Stimulated activated memory B cell treated with anti-CD40 and anti-IgM and Interleukin-4, amounts not matched to agents 10 μg/mL and 1 μg/mL and 100 μg/mL, for 72 hours (primary cell): Measurements from ENCODE around the gene FBXW2.
A peak's percentile ranks its signal among the peaks of the same experiment; 100 is the strongest.

Experiments
- ATAC-seq: fragments of 150-1000 bp; cut with Tn5 transposase; 2 replicates; pipeline ENCODE4 v1.10.0; 2021
- H3K27ac Mint-ChIP-seq: one replicate; pipeline ENCODE4 v1.8.0; 2022; ENCODE audit warnings: mild to moderate bottlenecking, mixed read lengths
- H3K27me3 Mint-ChIP-seq: one replicate; pipeline ENCODE4 v1.8.0; 2022; ENCODE audit warnings: mixed read lengths
- H3K36me3 Mint-ChIP-seq: one replicate; pipeline ENCODE4 v1.8.0; 2022; ENCODE audit warnings: mixed read lengths
- H3K4me1 Mint-ChIP-seq: one replicate; pipeline ENCODE4 v1.8.0; 2022; ENCODE audit warnings: mixed read lengths
- H3K4me3 Mint-ChIP-seq: one replicate; pipeline ENCODE4 v1.8.0; 2022; ENCODE audit warnings: mild to moderate bottlenecking, moderate library complexity, mixed read lengths
- H3K9me3 Mint-ChIP-seq: one replicate; pipeline ENCODE4 v1.8.0; 2022; ENCODE audit warnings: mixed read lengths

Gene FBXW2

DNA sequence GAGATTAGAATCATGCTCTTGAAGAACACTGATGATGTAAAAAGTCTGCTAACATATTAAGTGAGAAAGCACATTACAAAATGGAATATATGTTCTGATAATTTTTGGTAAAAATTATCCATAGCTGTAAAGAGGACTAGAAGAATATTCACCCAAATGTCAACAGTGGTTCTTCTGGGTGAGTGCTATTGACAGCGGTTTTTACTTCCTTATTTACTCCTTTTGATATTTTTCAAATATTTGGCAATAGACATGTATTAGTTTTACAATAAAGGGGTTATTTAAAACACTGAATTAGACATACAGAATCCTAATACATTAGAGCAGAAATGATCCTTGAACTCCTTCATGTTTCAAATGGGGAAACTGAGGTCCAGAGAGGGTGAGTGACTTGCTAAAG, 52.0 kb downstream of the FBXW2 start:
- ATAC-seq: no peak
- Mint-ChIP-seq H3K9me3 (no peaks in the 10 kb centered on the region), H3K27me3 (no peaks in the 10 kb centered on the region), H3K27ac (no peak overlapping the region), H3K4me3 (no peak overlapping the region), H3K36me3 (no peaks in the 10 kb centered on the region), H3K4me1 (no peaks in the 10 kb centered on the region)

- no peaks in the 10 kb centered on the region for H3K36me3 Mint-ChIP-seq
- no peak overlapping the region for H3K27ac Mint-ChIP-seq
- H3K4me1 Mint-ChIP-seq: peaks cover 10% of the 10 kb centered on the region
- H3K27me3 Mint-ChIP-seq: no peaks in the 10 kb centered on the region
- ATAC-seq: no peak
- no peak overlapping the region for H3K4me3 Mint-ChIP-seq
- no peaks in the 10 kb centered on the region for H3K9me3 Mint-ChIP-seq
Observed at GRCh38 chr9:120740132-120740531, 53.1 kb downstream of the FBXW2 start.

GRCh38 chr9:120737416-120738165, 55.6 kb downstream of the FBXW2 start:
- Mint-ChIP-seq H3K4me3 (no peak overlapping the region), H3K27me3 (no peaks in the 10 kb centered on the region), H3K27ac (no peak overlapping the region), H3K36me3 (no peaks in the 10 kb centered on the region), H3K9me3 (no peaks in the 10 kb centered on the region), H3K4me1 (peaks cover 18% of the 10 kb centered on the region)
- ATAC-seq: no peak

- Mint-ChIP-seq H3K27me3 (no peaks in the 10 kb centered on the region), H3K4me1 (peaks cover 18% of the 10 kb centered on the region), H3K27ac (no peak overlapping the region), H3K4me3 (no peak overlapping the region), H3K9me3 (no peaks in the 10 kb centered on the region), H3K36me3 (no peaks in the 10 kb centered on the region)
- no peak for ATAC-seq
Observed at GRCh38 chr9:120736881-120737280, 56.3 kb downstream of the FBXW2 start.

DNA sequence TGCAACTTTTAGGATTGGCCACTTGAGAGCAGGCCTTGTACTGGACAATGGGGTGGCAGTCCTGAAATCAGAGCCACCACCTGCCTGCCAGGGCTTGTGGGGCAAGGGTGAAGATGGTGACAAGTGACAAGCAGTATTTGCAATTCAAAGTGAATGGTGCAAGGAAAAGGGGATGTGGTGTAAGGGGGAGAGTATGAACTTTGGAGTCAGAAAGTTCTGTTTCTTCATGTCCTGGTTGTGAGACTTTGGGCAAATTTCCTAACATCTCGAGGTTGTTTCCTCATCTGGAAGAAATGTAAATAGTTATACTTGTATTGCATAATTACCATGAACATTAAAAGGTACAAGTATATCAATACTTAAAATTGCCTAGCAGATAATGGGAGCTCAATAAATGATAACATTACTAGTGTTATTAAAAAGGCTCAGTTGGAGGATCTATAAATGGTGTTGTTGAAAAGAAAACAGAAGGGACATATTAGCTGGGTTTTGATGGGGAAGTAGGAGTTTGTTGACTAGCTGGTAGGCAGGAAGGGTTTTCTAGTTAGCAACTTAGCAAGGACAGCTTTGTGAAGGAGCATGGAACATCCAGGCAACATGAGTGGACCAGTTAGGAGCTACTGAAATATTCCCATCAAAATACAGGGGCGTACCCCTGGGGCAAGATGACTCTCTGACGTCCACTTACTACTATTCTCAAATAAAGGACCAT, 57.6 kb downstream of the FBXW2 start:
- H3K9me3 Mint-ChIP-seq: no peaks in the 10 kb centered on the region
- no peaks in the 10 kb centered on the region for H3K27me3 Mint-ChIP-seq
- peaks cover 26% of the 10 kb centered on the region for H3K4me1 Mint-ChIP-seq
- H3K4me3 Mint-ChIP-seq: no peak overlapping the region
- H3K27ac Mint-ChIP-seq: peak overlapping the region; percentile 23
- peak; percentile 60 for ATAC-seq
- H3K36me3 Mint-ChIP-seq: no peaks in the 10 kb centered on the region

- H3K36me3 Mint-ChIP-seq: no peaks in the 10 kb centered on the region
- H3K27me3 Mint-ChIP-seq: no peaks in the 10 kb centered on the region
- no peaks in the 10 kb centered on the region for H3K9me3 Mint-ChIP-seq
- peak; percentile 16 for ATAC-seq
- no peak overlapping the region for H3K4me3 Mint-ChIP-seq
- peak overlapping the region; percentile 23 for H3K27ac Mint-ChIP-seq
- peaks cover 26% of the 10 kb centered on the region for H3K4me1 Mint-ChIP-seq
Observed at GRCh38 chr9:120734607-120735410, 58.4 kb downstream of the FBXW2 start.

GRCh38 chr9:120733190-120733589, 60.0 kb downstream of the FBXW2 start:
- Mint-ChIP-seq H3K4me1 (peaks cover 26% of the 10 kb centered on the region), H3K4me3 (no peak overlapping the region), H3K27me3 (no peaks in the 10 kb centered on the region), H3K27ac (no peak overlapping the region), H3K36me3 (no peaks in the 10 kb centered on the region), H3K9me3 (no peaks in the 10 kb centered on the region)
- no peak for ATAC-seq

DNA sequence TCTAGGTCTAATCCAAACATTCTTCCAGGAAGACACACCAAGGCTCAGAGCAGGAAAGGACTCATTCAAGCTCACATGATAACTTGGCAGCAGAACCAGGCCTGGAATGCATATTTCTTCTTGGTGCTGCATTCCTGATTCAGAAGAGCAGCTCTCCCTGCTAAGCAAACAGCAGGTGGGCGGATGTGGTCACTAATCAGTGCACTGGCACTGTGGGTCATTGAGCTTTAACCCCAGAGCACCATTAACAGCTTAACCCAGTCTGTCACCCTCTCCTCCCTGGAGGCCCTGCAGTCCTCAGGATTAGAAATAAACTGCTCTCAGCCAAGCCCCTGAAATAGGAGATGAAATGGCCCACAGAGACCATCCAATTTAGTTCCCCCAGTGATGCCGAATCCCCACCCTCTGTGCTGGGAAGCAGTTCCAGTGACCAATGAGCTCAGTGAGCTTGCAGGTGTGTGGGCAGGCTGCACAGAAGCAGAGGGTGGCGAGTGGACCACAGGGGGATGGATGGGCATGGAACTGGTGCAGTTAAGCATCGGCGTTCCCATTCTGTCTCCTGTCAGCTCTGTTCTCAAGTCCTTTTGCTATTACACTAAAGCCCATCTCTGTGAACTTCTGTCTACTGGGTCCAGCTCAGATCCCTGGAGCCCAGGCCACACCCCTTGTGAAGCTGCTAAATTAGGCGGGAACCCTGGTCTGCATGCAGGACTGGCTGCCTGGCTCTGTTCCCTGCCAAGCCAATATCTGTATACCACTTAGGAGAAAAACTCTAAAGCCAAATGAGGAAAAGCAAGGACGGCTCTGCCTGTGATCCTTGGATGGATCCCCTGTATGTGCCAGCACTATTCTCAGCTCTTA, 62.3 kb downstream of the FBXW2 start:
- no peak overlapping the region for H3K27ac Mint-ChIP-seq
- H3K4me1 Mint-ChIP-seq: peaks cover 23% of the 10 kb centered on the region
- no peak for ATAC-seq
- H3K27me3 Mint-ChIP-seq: no peaks in the 10 kb centered on the region
- no peaks in the 10 kb centered on the region for H3K9me3 Mint-ChIP-seq
- no peaks in the 10 kb centered on the region for H3K36me3 Mint-ChIP-seq
- H3K4me3 Mint-ChIP-seq: no peak overlapping the region

DNA sequence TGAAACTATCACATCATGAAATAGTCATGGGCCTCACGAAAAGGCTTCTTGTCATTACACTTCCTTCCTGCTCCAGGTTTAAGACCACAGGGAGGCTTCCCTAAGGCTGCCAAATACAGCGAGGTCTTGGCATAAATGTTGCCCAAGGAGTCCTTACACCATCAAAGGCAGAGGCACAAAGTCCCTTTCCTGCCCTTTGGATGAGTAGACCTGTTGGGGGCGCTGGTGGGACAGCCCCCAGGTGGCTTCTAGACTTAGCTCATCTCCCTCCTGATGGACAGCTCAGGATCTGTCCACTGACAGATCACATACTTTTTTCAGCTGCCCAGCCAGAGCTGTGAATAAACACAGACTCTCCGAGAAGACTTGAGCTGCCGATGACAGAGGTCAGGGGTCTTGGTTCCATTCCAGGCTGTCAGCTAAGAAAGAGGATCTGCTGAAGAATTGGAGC, 63.4 kb downstream of the FBXW2 start:
- no peaks in the 10 kb centered on the region for H3K27me3 Mint-ChIP-seq
- ATAC-seq: no peak

DNA sequence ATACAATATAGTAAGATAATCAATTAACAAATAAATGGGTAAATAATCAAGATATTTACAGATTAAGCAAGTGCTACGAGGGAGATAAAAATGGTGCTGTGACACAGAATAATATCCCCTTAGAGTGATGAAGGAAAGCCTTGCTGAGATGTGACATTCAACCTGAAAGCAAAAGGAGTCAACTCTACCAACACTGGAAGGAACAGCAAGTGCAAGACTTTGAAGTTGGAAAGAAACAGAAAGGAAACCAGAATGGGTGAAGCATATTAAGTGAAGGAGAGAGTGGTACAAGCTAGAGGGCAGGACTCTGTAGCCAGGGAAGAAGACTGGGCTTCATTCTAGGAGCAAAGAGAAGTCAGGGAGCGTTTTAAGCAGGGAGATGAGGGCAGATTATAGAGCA, 66.7 kb downstream of the FBXW2 start:
- no peaks in the 10 kb centered on the region for H3K27me3 Mint-ChIP-seq
- H3K9me3 Mint-ChIP-seq: no peaks in the 10 kb centered on the region
- no peaks in the 10 kb centered on the region for H3K36me3 Mint-ChIP-seq
- no peak overlapping the region for H3K4me3 Mint-ChIP-seq
- no peak for ATAC-seq
- H3K4me1 Mint-ChIP-seq: peaks cover 8% of the 10 kb centered on the region
- H3K27ac Mint-ChIP-seq: no peak overlapping the region

More for the DNA sequence above, 63.4 kb downstream of the FBXW2 start:
- Mint-ChIP-seq H3K27ac (no peak overlapping the region), H3K36me3 (no peaks in the 10 kb centered on the region), H3K9me3 (no peaks in the 10 kb centered on the region), H3K4me1 (peaks cover 13% of the 10 kb centered on the region), H3K4me3 (no peak overlapping the region)

DNA sequence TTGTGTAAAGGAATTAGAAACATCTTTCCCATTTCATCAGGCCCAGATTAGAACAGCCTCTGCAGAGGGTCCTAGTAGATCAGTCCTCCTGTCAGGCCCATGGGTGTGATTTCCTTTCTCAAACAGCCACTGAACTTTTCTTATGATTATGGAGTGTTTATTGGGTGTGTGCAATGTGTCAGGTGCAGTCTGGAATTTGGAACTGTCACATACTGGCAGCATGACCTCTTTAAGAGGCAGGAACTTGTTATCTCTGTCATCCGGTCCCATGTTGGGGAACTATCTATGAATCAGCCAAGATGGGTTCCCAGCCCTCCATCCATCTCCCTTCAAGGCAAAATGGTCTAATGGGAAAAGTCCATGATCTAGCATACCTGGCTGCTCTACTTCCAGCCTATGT, 67.3 kb downstream of the FBXW2 start:
- Mint-ChIP-seq H3K36me3 (no peaks in the 10 kb centered on the region), H3K4me1 (peaks cover 3% of the 10 kb centered on the region), H3K9me3 (no peaks in the 10 kb centered on the region), H3K27me3 (no peaks in the 10 kb centered on the region), H3K4me3 (no peak overlapping the region), H3K27ac (no peak overlapping the region)
- ATAC-seq: no peak

GRCh38 chr9:120724757-120725400, 68.3 kb downstream of the FBXW2 start:
- Mint-ChIP-seq H3K27me3 (no peaks in the 10 kb centered on the region), H3K27ac (no peak overlapping the region), H3K4me1 (no peaks in the 10 kb centered on the region), H3K4me3 (no peak overlapping the region), H3K36me3 (no peaks in the 10 kb centered on the region), H3K9me3 (no peaks in the 10 kb centered on the region)
- ATAC-seq: no peak

DNA sequence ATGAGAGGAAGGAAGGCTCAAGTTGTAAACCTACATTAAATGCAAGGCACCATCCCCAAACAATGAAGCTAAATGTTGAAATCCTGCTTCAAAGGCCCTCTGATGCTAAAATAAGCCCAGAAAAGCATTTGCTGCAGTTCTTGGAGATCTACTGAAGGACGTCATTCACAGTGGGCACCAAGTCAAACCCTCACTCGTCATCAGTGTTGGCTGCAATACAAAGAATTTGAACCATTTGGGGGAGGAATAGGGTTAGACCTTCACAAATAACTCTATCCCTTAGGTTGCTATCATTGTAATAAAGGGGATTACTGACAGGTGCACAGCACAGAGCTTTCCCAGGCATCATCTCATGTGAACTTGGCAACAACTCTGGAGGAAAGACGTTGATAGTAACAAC, 69.7 kb downstream of the FBXW2 start:
- no peaks in the 10 kb centered on the region for H3K27me3 Mint-ChIP-seq
- no peak overlapping the region for H3K4me3 Mint-ChIP-seq
- no peak for ATAC-seq
- H3K36me3 Mint-ChIP-seq: no peaks in the 10 kb centered on the region
- H3K27ac Mint-ChIP-seq: no peak overlapping the region
- H3K9me3 Mint-ChIP-seq: no peaks in the 10 kb centered on the region
- H3K4me1 Mint-ChIP-seq: no peaks in the 10 kb centered on the region

DNA sequence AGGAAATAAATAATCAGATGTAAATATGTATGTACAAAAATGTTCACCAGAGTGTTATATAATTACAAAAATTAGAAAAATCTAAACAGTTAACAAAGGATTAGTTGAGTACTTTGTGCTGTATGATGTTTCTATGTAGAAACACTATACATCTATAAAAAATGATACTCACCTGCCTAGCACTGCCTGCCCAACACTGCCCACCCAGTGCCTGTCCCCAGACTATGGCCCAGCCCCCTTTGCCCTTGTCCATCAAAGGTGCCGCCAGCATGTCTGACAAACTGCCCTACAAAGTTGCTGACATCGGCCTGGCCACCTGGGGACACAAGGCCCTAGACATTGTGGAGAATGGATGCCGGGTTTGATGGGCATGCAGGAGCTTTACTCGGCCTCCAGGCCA, 72.8 kb downstream of the FBXW2 start:
- H3K27ac Mint-ChIP-seq: no peak overlapping the region
- no peaks in the 10 kb centered on the region for H3K36me3 Mint-ChIP-seq
- no peaks in the 10 kb centered on the region for H3K4me1 Mint-ChIP-seq
- no peak for ATAC-seq
- no peak overlapping the region for H3K4me3 Mint-ChIP-seq
- no peaks in the 10 kb centered on the region for H3K27me3 Mint-ChIP-seq
- no peaks in the 10 kb centered on the region for H3K9me3 Mint-ChIP-seq
